Measurements from ENCODE around the gene WHAMM. TPM values are rescaled to one million over a fixed set of nuclear protein-coding genes. Genes with fewer than 3 reads are reported as not detected.

WHAMM gene
- total and polyA plus RNA-seq, 5 donors, result 3.2 to 6.6 (median 5.8) TPM

DNA sequence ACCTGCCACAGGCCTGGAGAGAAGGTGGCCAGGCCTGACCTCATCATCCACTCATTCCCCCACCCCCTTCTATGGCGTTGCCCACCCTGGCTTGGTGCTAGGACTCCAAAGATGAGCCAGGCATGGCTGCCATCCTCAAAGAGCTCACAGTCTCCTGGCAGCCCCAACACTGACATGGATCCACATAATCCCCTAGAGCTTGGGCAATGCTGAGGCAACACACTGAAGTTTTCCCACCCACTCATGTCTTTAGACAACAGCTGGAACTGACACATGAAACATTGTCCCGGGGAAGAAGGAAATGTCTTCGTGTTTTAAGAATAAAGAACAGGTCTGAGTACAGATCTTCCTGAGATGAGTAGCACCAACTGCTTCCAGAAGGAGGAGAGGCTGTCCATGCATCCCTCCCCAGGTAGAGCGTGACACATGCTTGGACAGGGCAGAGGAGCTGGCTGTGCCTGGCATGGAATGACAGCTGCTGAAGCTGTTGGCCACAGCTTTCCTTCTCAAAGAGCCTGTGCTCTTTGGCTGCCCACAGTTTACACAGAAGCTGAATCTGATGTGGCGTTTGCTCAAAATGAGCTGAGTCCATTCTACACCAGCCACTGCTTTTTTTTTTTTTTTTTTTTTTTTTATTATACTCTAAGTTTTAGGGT lies 73.0 kb downstream of the WHAMM start:
- no peaks in the 10 kb centered on the region for H3K9me3 ChIP-seq (ENCODE audit: control insufficient read depth, low read length)
- no peaks in the 10 kb centered on the region for H3K27me3 ChIP-seq (ENCODE audit: control insufficient read depth, insufficient read depth)
- intact Hi-C loops (cut with DNase I), result no loop called here
- WGBS, result 81% methylated on average over 5 of the region's 5 CpGs
- no peak for DNase-seq
- no peak for ATAC-seq
- no peak overlapping the region for H3K27ac ChIP-seq (ENCODE audit: low read length)
- no peak overlapping the region for H3K4me3 ChIP-seq (ENCODE audit: low read length)
- no peaks in the 10 kb centered on the region for H3K4me1 ChIP-seq (ENCODE audit: control insufficient read depth, insufficient read depth, low read length)

Other genes with a start within 250 kb of the WHAMM start
- gene CPEB1, start 162.3 kb upstream of the WHAMM start, total RNA-seq, result 1 to 10 TPM; 1.6 to 7.8 (median 5.5) TPM
- gene CPEB1, start 162.3 kb upstream of the WHAMM start, polyA plus RNA-seq, result 2.4 TPM
- 1 to 10 TPM in 1 of 4 donors, under 1 TPM in 3; 0.20 to 2.0 (median 0.59) TPM for gene AP3B2, start 99.8 kb upstream of the WHAMM start, total RNA-seq
- gene AP3B2, start 99.8 kb upstream of the WHAMM start, polyA plus RNA-seq, result 0.34 TPM
- 100 to 1,000 TPM in 3 of 4 donors, 10 to 100 TPM in 1; 49.4 to 117 (median 109) TPM for gene FSD2, start 3.6 kb upstream of the WHAMM start, total RNA-seq
- 39.1 TPM for gene FSD2, start 3.6 kb upstream of the WHAMM start, polyA plus RNA-seq
- gene HOMER2, start 143.1 kb downstream of the WHAMM start, total RNA-seq, result 10 to 100 TPM; 15.0 to 24.4 (median 19.1) TPM
- gene HOMER2, start 143.1 kb downstream of the WHAMM start, polyA plus RNA-seq, result 12.1 TPM
- gene RAMAC, start 176.6 kb downstream of the WHAMM start, total RNA-seq, result 10 to 100 TPM; 13.3 to 15.0 (median 13.6) TPM
- gene RAMAC, start 176.6 kb downstream of the WHAMM start, polyA plus RNA-seq, result 16.4 TPM
- gene C15orf40, start 202.0 kb downstream of the WHAMM start, total RNA-seq, result 10 to 100 TPM; 11.0 to 16.0 (median 13.2) TPM
- gene C15orf40, start 202.0 kb downstream of the WHAMM start, polyA plus RNA-seq, result 12.7 TPM

Measured in right cardiac atrium (tissue), 5 donors.